Activated CD8-positive, alpha-beta memory T cell treated with anti-CD3 and anti-CD28 coated beads, Interleukin-2, amount 10 ng/mL, durations not matched to agents 7 days and 5 days (primary cell): Measurements from ENCODE around the gene TRAF6. TPM values are rescaled to one million over a fixed set of nuclear protein-coding genes. Genes with fewer than 3 reads are reported as not detected.
"Not testable (repeated sequence)": the region's sequence is repeated elsewhere in the genome, so short reads cannot be mapped to it uniquely, and the experiment has no call there.

Experiments used
- ATAC-seq: fragments of 150-1000 bp; cut with Tn5 transposase; one replicate; pipeline ENCODE4 v1.10.0; 2021; ENCODE audit warnings: moderate library complexity
- CTCF ChIA-PET: fragments of 350-600 bp; sonication (Branson Sonifier 250); formaldehyde crosslinking; loops from one replicate; lab custom pipeline; 2021; ENCODE audit warnings: antibody characterized with exemption; lab: Charles Lee
- DNase-seq: peaks from one replicate; pipeline ENCODE4 v3.0.0-alpha.2; 2020
- H3K27ac Mint-ChIP-seq: one replicate; pipeline ENCODE4 v1.8.0; 2021; ENCODE audit warnings: mild to moderate bottlenecking, mixed read lengths
- H3K27me3 Mint-ChIP-seq: one replicate; pipeline ENCODE4 v1.8.0; 2021; ENCODE audit warnings: mixed read lengths
- H3K36me3 Mint-ChIP-seq: one replicate; pipeline ENCODE4 v1.8.0; 2021; ENCODE audit warnings: mild to moderate bottlenecking, mixed read lengths
- H3K4me1 Mint-ChIP-seq: one replicate; pipeline ENCODE4 v1.8.0; 2021; ENCODE audit warnings: mixed read lengths
- H3K4me3 Mint-ChIP-seq: one replicate; pipeline ENCODE4 v1.8.0; 2021; ENCODE audit warnings: mild to moderate bottlenecking, moderate library complexity, mixed read lengths
- H3K9me3 Mint-ChIP-seq: one replicate; pipeline ENCODE4 v1.8.0; 2022; ENCODE audit warnings: low read depth, mixed read lengths
- total RNA-seq, 2 experiments: library from RNA; stranded (reverse); gene quantifications; one replicate each; pipeline ENCODE4 v1.2.3, GENCODE V29; 2021

The TRAF6 gene
- total RNA-seq, result 10 to 100 TPM in 1 of 2 experiments, 1 to 10 TPM in 1; 9.1 to 10.9 TPM

- Mint-ChIP-seq H3K27ac (peak within 1 kb of the TSS; percentile 90), H3K36me3 (peaks cover 2% of the 10 kb centered on the region), H3K9me3 (no peaks in the 10 kb centered on the region), H3K27me3 (no peaks in the 10 kb centered on the region), H3K4me1 (peaks cover 19% of the 10 kb centered on the region), H3K4me3 (peak within 1 kb of the TSS; percentile 93)
- ATAC-seq (peak; percentile 97), DNase-seq (peak; percentile 91)
- CTCF ChIA-PET, result interaction anchor here (0.6 to 3.6 kb wide), 11 partner anchors 9 to 220 kb away, joined by 3 to 41 read pairs (median 3); partner anchors contain the start of gene PRR5L
These were observed at the start of gene TRAF6 for GRCh38 chr11:36509694-36510593. Gene TRAF6 (minus strand): TSS chr11:36510272. CDS start chr11:36501515, 8,757 bp downstream.

- H3K4me3 Mint-ChIP-seq, result peak overlapping the region; percentile 61
These were observed 48.7 kb upstream of the TRAF6 start for GRCh38 chr11:36558571-36559413.

GRCh38 chr11:36557991-36558390 is 47.9 kb upstream of the TRAF6 start:
- CTCF ChIA-PET, result no interaction called here
- H3K9me3 Mint-ChIP-seq, result peaks cover 3% of the 10 kb centered on the region
- ATAC-seq (no peak), DNase-seq (no peak)
- no peaks in the 10 kb centered on the region for H3K27me3 Mint-ChIP-seq
- peaks cover 24% of the 10 kb centered on the region for H3K4me1 Mint-ChIP-seq
- peak overlapping the region; percentile 61 for H3K4me3 Mint-ChIP-seq
- peaks cover 15% of the 10 kb centered on the region for H3K36me3 Mint-ChIP-seq
- H3K27ac Mint-ChIP-seq, result peak overlapping the region; percentile 71

More at GRCh38 chr11:36558571-36559413, 48.7 kb upstream of the TRAF6 start:
- Mint-ChIP-seq H3K27ac (peak overlapping the region; percentile 71), H3K9me3 (peaks cover 3% of the 10 kb centered on the region), H3K27me3 (peaks cover 2% of the 10 kb centered on the region), H3K4me1 (peaks cover 24% of the 10 kb centered on the region), H3K36me3 (peaks cover 15% of the 10 kb centered on the region)
- CTCF ChIA-PET, result interaction anchor here (1.0 kb wide), 1 partner anchor 113 kb away, joined by 3 read pairs; no protein-coding TSS in a partner anchor
- DNase-seq (no peak), ATAC-seq (peak; percentile 89)

- CTCF ChIA-PET, DNase-seq, H3K27ac Mint-ChIP-seq, H3K9me3 Mint-ChIP-seq, H3K4me3 Mint-ChIP-seq, ATAC-seq, H3K27me3 Mint-ChIP-seq: not testable (repeated sequence)
- H3K36me3 Mint-ChIP-seq, result peaks cover 15% of the 10 kb centered on the region
- H3K4me1 Mint-ChIP-seq, result peaks cover 24% of the 10 kb centered on the region
These were observed 47.3 kb upstream of the TRAF6 start for GRCh38 chr11:36557390-36557789.

GRCh38 chr11:36550385-36551115 is 40.5 kb upstream of the TRAF6 start:
- CTCF ChIA-PET, result interaction anchor here (1.0 kb wide), 1 partner anchor 31 kb away, joined by 3 read pairs; no protein-coding TSS in a partner anchor
- Mint-ChIP-seq H3K27me3 (peaks cover 22% of the 10 kb centered on the region), H3K4me1 (peaks cover 6% of the 10 kb centered on the region), H3K4me3 (no peak overlapping the region), H3K36me3 (no peaks in the 10 kb centered on the region), H3K9me3 (no peaks in the 10 kb centered on the region), H3K27ac (no peak overlapping the region)
- ATAC-seq (no peak), DNase-seq (no peak)

- CTCF ChIA-PET, result interaction anchor here (1.0 to 1.1 kb wide), 3 partner anchors 48 to 250 kb away, joined by 3 to 5 read pairs (median 3); no protein-coding TSS in a partner anchor
- no peaks in the 10 kb centered on the region for H3K36me3 Mint-ChIP-seq
- no peak overlapping the region for H3K4me3 Mint-ChIP-seq
- no peak overlapping the region for H3K27ac Mint-ChIP-seq
- peaks cover 4% of the 10 kb centered on the region for H3K4me1 Mint-ChIP-seq
- H3K9me3 Mint-ChIP-seq, result no peaks in the 10 kb centered on the region
- peaks cover 15% of the 10 kb centered on the region for H3K27me3 Mint-ChIP-seq
- ATAC-seq (peak; percentile 74), DNase-seq (peak; percentile 66)
These were observed 30.9 kb upstream of the TRAF6 start for GRCh38 chr11:36540998-36541397.

- CTCF ChIA-PET, result no interaction called here
- H3K36me3 Mint-ChIP-seq, result no peaks in the 10 kb centered on the region
- no peak overlapping the region for H3K27ac Mint-ChIP-seq
- no peaks in the 10 kb centered on the region for H3K9me3 Mint-ChIP-seq
- peaks cover 7% of the 10 kb centered on the region for H3K27me3 Mint-ChIP-seq
- ATAC-seq, result no peak
- H3K4me1 Mint-ChIP-seq, result no peaks in the 10 kb centered on the region
- no peak for DNase-seq
- H3K4me3 Mint-ChIP-seq, result no peak overlapping the region
These were observed 24.3 kb upstream of the TRAF6 start for GRCh38 chr11:36534276-36534840.

- Mint-ChIP-seq H3K4me1 (no peaks in the 10 kb centered on the region), H3K4me3 (no peak overlapping the region), H3K27me3 (peaks cover 15% of the 10 kb centered on the region), H3K27ac (no peak overlapping the region), H3K9me3 (no peaks in the 10 kb centered on the region), H3K36me3 (no peaks in the 10 kb centered on the region)
- no peak for DNase-seq
- ATAC-seq, result no peak
- CTCF ChIA-PET, result no interaction called here
These were observed 23.0 kb upstream of the TRAF6 start for GRCh38 chr11:36532941-36533601.

GRCh38 chr11:36530840-36531239 is 20.8 kb upstream of the TRAF6 start:
- Mint-ChIP-seq H3K36me3 (no peaks in the 10 kb centered on the region), H3K9me3 (no peaks in the 10 kb centered on the region), H3K4me1 (no peaks in the 10 kb centered on the region), H3K4me3 (no peak overlapping the region), H3K27me3 (peaks cover 13% of the 10 kb centered on the region), H3K27ac (no peak overlapping the region)
- CTCF ChIA-PET, result no interaction called here
- DNase-seq (no peak), ATAC-seq (no peak)

- Mint-ChIP-seq H3K9me3 (no peaks in the 10 kb centered on the region), H3K4me3 (no peak overlapping the region), H3K27ac (no peak overlapping the region), H3K4me1 (peaks cover 7% of the 10 kb centered on the region), H3K27me3 (peaks cover 7% of the 10 kb centered on the region), H3K36me3 (no peaks in the 10 kb centered on the region)
- CTCF ChIA-PET, result interaction anchor here (0.9 kb wide), 1 partner anchor 21 kb away, joined by 3 read pairs; no protein-coding TSS in a partner anchor
- ATAC-seq, result no peak
- no peak for DNase-seq
These were observed 3.9 kb upstream of the TRAF6 start for GRCh38 chr11:36513965-36514364.

GRCh38 chr11:36512016-36512415 is 1.9 kb upstream of the TRAF6 start:
- CTCF ChIA-PET, result interaction anchor here (0.8 kb wide), 1 partner anchor 19 kb away, joined by 3 read pairs; no protein-coding TSS in a partner anchor
- peaks cover 4% of the 10 kb centered on the region for H3K27me3 Mint-ChIP-seq
- H3K4me3 Mint-ChIP-seq, result no peak overlapping the region
- ATAC-seq (no peak), DNase-seq (no peak)
- H3K9me3 Mint-ChIP-seq, result no peaks in the 10 kb centered on the region
- H3K36me3 Mint-ChIP-seq, result no peaks in the 10 kb centered on the region
- H3K4me1 Mint-ChIP-seq, result peaks cover 17% of the 10 kb centered on the region
- H3K27ac Mint-ChIP-seq, result no peak overlapping the region

GRCh38 chr11:36511062-36511461 is 990 bp upstream of the TRAF6 start:
- H3K36me3 Mint-ChIP-seq, result not testable (repeated sequence)

More at GRCh38 chr11:36511062-36511461, 990 bp upstream of the TRAF6 start:
- not testable (repeated sequence) for H3K27me3 Mint-ChIP-seq, H3K9me3 Mint-ChIP-seq, ATAC-seq, DNase-seq
- Mint-ChIP-seq H3K4me1 (peaks cover 17% of the 10 kb centered on the region), H3K4me3 (peak overlapping the region; percentile 93), H3K27ac (peak overlapping the region; percentile 90)
- CTCF ChIA-PET, result interaction anchor here (0.8 to 3.6 kb wide), 7 partner anchors 10 to 215 kb away, joined by 3 to 41 read pairs (median 4); partner anchors contain the start of gene PRR5L
